Fibroblast of peridontal ligament (primary cell): ENCODE results near the gene SRSF2.
A peak's percentile ranks its signal among the peaks of the same experiment; 100 is the strongest.
"Not testable (repeated sequence)": the region's sequence is repeated elsewhere in the genome, so short reads cannot be mapped to it uniquely, and the experiment has no call there.

Source experiments
- DNase-seq: peaks from one replicate; pipeline ENCODE4 v3.0.0-alpha.2; 2010; ENCODE audit errors: extremely low read depth

Gene SRSF2, protein sequence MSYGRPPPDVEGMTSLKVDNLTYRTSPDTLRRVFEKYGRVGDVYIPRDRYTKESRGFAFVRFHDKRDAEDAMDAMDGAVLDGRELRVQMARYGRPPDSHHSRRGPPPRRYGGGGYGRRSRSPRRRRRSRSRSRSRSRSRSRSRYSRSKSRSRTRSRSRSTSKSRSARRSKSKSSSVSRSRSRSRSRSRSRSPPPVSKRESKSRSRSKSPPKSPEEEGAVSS

DNA sequence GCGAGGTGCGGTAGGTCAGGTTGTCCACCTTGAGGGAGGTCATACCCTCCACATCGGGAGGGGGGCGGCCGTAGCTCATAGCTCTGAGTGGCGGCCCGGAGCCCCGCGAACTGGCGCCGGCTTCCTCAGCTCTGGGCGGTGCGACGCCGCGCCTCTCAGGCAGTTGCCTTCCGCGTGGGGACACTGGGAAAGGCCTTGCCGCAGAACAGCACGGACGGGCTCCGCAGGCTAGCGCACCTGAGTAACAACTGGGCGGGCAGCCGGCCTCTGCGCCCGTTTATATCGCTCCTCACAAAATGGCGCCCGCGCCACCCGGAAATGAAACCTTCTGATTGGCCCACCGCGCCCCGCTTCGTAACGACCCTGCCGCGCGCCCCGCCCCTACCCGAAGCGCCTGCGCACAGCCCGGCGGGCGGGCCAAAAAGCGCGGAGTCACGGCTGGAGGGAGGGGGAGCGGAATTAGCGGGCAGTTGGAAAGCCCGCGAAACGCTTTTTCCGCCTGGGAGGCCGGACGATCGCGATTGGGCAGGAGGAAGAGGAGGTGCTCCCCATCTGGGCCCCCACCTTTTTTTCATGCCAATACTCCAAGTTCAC is at the start of gene SRSF2:
SRSF2 (minus strand) TSS at position 250 of the 594 bp plus-strand sequence; CDS start at position 79, 171 bp downstream.
- peak; percentile 98 for DNase-seq

DNA sequence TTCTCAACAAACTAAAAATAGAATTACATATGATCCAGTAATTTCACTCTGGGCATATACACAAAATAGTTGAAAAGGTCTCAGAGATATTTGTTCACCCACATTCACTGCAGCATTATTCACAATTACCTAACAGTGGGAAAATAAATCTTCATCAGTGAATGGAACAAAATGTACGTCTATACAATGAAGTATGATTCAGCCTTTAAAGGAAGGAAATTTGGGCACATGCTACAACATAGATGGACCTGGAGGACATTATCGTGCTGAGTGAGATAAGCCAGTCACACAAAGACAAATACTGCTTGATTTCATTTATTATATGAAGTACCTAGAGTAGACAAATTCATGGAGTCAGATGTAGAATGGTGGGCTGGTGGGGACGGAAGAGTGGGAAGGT is 47.8 kb upstream of the SRSF2 start:
- no peak for DNase-seq

- no peak for DNase-seq
These were observed 46.0 kb upstream of the SRSF2 start for GRCh38 chr17:76783146-76783545.

DNA sequence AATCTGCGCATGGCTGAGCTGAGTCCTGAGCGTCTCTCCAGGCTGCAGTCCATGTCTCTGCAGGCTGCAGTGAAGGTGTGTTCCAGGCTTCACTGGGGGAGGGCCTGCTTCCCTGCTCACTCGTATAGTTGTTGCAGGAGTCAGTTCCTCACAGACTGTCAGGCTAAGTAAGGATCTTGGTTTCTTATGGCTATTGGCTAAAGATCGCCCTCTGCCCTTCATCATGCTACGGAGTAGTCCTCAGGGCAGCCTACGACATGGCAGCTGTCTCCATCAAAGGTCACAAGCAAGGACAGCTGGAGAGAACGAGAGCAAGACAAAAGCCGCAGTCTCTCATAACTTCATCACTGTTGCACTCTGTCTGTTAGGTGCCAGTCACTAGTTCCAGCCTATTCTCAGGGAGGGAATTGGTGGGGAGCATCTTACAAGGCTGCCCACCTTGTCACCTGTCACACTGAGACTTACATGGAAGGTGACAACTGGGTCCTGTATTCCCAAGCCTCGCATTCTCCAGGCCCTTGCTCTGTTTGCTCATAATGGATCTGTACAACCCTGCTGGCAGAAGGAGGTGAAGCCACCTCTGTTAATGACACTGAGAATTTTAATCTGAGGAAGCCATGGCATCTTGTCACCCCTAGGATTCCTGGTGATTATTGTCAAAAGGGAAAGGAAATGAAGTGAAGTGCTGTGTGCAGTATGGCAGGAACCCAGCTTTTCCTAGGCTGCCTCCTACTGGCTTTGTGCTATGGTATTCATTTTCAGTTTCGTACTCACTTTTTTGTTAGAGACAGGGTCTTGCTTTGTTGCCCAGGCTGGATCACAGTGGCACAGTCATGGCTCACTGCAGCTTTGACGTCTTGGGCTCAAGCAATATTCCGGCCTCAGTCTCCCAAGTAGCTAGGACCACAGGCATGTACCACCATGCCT is 44.2 kb upstream of the SRSF2 start:
- no peak for DNase-seq

DNA sequence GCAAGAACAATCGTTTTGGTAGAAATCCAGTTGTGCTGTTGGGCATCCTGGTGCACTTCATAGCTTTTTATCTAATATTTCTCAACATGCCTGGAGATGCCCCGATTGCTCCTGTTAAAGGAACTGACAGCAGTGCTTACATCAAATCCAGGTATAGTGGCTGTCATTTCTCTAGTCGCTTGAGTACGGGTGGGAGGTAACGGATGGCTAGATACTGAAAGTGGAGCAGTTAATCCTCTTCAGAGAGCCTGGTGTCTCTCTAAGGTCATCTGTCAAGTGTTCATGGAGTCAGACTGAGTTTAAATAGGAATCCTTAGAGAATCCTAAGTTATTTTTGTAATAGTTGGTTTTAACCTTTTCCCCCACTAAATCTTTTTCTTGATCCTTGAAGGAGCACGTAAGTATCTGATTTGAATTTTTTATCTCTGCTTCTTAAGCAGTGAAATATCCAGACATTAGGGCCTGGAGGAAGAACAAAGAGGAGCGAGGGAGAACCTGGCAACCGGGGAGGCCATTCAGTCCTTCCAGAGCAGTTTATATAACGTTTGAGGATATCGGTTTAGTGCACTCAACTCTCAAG is 38.0 kb upstream of the SRSF2 start:
- DNase-seq, result no peak

GRCh38 chr17:76772842-76773525 is 35.9 kb upstream of the SRSF2 start:
- peak; percentile 62 for DNase-seq

GRCh38 chr17:76758570-76758969 is 21.4 kb upstream of the SRSF2 start:
- DNase-seq, result no peak

DNA sequence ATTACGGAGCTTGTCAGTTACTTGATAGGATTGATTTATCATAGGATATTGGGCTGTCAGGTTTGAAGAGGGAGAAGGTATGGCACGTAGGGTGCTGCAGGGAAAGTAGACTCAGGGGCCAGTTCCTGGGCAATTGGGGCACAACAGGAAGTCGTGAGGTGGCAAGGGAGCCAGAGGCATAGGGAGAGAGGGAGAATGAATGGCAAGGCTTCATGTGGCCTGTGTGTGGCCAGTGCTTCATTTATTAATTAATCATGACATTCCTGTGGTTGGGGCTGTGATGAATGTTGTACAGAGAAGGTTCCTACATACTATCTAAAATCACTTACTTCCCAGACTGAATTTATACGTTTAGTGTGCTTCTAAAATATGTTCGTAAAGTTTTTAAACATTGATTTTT is 20.1 kb upstream of the SRSF2 start:
- DNase-seq, result no peak

GRCh38 chr17:76755285-76755684 is 18.2 kb upstream of the SRSF2 start:
- DNase-seq, result no peak

DNA sequence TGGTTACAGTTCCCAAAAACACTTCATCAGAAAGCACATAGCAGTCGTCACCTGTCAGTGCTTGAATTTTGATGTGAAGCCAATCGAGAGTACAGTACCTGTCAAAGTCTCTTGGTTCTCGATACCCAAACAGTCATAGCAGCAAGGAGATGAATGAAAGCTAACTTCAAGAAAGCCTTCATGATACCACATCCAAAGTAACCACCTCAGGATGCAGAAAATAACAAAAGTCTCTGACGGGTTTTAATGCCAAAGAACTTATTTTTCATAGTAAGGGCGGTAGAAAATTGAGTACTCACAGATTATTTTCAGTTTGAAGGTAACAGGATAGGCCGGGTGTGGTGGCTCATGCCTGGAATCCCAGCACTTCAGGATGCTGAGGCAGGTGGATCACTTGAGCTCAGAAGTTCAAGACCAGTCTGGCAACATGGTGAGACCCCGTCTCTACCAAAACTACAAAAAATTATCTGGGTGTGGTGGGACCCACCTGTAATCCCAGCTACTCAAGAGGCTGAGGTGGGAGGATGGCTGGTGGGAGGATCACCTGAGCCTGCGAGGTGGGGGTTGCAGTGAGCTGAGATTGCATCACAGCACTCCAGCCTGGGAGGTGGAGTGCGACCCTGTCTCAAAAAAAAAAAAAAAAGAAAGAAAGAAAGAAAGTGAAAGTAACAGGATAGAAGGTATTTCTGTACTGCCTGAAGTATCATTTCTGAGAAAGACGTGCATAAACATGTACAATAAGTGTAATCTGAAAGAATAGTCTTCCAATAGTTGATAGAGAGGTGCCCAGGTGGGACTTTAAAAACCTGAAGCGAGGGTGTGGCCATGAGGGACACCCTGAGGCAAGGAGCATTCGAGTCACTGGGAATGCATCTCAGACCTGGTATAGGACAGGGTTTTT is 16.2 kb upstream of the SRSF2 start:
- DNase-seq, result no peak

GRCh38 chr17:76752006-76752405 is 14.9 kb upstream of the SRSF2 start:
- no peak for DNase-seq

DNA sequence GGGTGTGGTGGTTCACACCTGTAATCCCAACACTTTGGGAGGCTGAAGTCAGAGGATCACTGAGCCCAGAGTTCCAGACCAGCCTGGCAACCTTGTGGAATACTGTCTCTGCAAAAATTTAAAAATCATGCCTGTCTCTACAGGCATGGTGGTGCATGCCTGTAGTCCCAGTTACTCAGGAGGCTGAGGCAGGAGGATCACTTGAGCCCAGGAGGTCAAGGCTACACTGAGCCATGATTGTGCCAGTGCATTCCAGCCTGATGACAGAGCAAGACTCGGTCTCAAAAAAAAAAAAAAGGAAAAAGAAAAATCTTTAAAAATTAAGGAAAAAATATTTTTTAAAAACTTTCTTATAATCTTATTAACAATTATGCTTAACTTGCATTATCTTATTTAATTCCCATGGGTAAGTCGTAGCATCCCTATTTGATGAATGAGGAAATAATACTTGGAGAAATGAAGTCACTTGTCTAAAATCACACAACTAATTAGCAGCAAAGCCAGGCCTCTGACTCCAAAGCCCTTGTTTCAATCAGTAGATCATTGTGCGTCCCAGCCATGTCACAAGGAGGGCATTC is 14.4 kb upstream of the SRSF2 start:
- no peak for DNase-seq

- no peak for DNase-seq
These were observed 11.5 kb upstream of the SRSF2 start for GRCh38 chr17:76748657-76749056.

DNA sequence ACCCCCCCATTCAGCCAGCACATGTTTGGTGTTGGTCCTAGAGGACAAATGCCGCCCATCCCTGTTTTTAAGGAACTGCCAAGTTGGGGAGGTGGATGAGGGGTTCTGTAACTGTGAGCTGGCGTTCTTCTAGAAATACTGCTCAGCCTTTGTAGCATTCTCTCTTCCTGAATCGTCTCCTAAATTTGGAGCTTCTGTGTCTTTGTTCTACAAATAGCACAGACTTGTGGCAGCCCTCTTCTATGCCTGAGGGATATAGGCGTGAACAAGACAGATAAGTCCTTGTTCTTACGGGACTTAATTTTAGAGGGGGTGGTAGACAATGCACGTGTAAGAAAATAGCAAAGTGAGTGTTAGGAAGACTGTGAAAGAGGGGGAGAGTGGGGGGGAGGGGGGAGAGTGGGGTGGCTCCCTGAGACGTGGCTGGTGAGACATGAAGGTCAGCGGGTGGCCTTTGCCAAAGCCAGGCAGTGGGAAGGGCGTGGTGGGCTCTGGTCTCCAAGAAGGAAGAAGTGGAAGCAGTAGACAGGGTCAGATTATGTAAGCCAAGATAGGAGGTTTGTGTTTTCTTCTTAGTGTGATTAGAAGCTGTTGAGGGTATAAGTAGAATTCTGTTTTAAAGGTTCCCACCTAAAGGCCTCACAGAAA is 10.7 kb upstream of the SRSF2 start:
- DNase-seq, result no peak

GRCh38 chr17:76745785-76746184 is 8.7 kb upstream of the SRSF2 start:
- DNase-seq, result not testable (repeated sequence)

GRCh38 chr17:76744747-76745146 is 7.6 kb upstream of the SRSF2 start:
- no peak for DNase-seq

DNA sequence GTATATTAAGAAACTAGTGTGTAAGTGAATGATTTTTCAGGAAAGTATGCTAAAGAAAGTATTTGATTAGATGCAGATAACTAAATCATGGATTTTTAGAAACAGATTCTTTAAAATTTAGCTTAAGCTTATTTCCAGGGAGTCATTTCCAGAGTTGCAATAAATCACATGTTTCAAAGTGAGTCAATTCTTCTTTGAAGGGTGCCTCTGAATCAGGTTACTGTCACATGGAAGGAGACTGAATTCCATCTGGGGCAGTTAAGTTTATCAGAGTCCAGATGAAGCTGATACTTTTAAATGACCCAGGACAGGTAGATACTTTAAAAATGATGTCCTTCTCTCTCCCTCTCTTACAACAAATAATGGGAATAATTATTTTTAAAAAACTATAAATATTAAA is 5.8 kb upstream of the SRSF2 start:
- no peak for DNase-seq

GRCh38 chr17:76740329-76741118 is 3.4 kb upstream of the SRSF2 start:
- DNase-seq, result no peak

DNA sequence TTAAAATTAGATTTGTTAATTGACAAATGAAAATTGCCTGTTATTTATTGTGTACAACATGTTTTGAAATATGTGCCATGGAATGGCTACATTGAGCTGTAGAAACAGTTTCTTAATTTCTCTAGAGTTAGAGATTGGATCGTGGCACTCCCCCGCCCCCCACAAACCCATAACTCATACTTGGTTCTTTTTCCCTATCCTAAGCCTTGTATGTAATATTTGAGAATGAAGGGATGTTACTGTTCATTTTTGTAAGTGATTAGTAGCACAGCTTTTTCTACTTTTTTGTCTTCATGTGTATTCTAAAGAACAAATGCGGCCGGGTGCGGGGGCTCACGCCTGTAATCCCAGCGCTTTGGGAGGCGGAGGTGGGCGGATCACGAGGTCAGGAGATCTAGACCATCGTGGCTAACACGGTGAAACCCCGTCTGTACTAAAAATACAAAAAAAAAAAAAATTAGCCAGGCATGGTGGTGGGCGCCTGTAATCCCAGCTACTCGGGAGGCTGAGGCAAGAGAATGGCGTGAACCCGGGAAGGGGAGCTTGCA is 2.5 kb upstream of the SRSF2 start:
- DNase-seq, result not testable (repeated sequence)
